Dedifferentiated amniotic fluid mesenchymal stem cell (primary cell): ENCODE measurements around the gene RNU6-1.

Experiments
- DNase-seq: peaks from one replicate; pipeline ENCODE4 v3.0.0-alpha.2; 2016; ENCODE audit errors: extremely low spot score

Gene RNU6-1

GRCh38 chr15:67820992-67821783 is 18.7 kb downstream of the RNU6-1 start:
- no peak for DNase-seq

DNA sequence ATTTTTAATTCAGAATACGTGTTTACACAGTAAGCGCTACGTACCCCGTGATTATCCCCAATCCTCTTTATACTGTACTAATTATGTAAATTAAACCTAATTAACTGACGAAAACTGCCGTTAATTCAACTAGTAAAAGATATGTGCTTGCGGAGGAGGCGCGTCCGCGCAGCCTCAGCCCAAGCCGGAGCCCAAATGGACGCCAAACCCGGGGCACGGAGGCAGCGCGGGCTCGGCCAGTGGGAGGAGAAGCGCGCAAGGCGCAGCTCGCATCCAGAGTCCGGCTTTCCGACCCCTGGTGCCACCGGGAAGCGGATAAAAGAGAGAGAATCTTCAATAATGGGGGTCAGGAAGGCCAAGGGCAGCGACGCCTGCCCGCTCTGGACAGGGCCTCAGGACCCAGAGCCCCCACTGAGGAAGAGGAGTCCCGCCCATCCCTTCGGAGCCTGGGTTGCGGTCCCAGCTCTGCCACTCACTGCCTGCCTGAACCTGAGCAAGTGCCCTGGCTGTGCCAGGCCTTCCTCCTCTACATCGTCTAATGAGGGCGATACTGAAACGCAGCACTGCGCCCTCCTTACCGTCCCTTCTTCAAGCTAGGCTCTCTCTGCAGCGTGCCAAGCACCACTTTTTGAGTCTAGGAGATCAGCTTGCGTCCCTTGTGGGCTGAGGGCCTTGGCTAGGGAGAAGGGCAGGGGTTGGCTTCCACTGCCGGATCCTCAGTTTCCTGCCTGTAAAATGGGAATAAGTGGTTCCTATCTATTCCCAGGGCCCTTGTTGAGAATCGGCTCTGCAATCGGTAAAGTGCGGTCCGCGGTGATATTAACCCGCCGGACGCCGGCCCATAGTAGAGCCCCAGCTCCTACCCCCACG is 19.5 kb downstream of the RNU6-1 start:
- DNase-seq: no peak

- no peak for DNase-seq
Measured at GRCh38 chr15:67819636-67820035, 20.2 kb downstream of the RNU6-1 start.

GRCh38 chr15:67818464-67818863 is 21.4 kb downstream of the RNU6-1 start:
- DNase-seq: no peak

- DNase-seq: no peak
Measured at GRCh38 chr15:67816668-67817067, 23.2 kb downstream of the RNU6-1 start.

GRCh38 chr15:67815036-67815592 is 24.7 kb downstream of the RNU6-1 start:
- DNase-seq: no peak

DNA sequence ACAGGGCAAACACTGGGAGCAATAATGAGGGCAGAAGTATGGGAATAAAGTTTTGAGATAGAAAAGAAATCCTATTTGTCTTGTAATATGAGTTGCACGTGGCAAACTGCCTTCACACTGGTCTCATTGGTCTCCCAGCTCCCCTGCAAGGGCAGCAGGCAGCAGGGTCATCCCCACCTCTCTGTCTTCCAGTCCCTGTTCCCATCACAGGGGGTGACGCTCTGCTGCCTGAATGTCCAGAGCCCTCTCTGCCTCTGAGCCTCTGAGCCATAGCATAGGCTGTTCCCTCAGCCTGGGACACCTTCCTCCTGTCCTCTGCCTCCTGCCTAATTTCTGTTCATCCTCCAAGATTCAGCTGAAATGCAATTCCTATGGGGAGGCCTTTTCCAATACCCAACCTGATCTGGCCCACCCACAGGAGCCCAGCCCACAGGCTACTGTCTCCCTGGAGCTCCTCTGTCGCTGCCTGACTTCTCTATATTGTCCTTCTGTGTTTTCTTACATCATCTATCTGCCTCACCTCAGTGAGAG is 26.7 kb downstream of the RNU6-1 start:
- DNase-seq: no peak

DNA sequence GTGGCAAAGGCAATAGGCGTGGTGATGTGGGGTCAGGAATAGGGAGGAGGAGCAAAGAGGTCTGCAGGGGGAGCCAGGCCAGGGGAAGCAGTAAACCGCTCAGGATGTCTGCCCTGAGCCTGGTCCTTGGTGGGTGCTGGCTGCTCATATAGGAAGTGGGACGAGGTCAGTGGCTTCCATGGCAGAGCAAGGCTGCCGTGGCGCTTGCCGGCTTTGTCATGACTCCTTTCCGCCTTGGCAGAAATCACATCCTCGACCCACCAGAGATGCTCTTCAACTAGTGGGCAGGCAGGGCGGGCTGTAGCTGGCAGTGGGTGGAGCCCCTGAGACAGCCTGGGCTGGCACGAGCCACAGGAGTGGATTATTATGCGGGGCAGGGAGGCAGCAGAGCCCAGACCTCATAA is 27.6 kb downstream of the RNU6-1 start:
- no peak for DNase-seq

DNA sequence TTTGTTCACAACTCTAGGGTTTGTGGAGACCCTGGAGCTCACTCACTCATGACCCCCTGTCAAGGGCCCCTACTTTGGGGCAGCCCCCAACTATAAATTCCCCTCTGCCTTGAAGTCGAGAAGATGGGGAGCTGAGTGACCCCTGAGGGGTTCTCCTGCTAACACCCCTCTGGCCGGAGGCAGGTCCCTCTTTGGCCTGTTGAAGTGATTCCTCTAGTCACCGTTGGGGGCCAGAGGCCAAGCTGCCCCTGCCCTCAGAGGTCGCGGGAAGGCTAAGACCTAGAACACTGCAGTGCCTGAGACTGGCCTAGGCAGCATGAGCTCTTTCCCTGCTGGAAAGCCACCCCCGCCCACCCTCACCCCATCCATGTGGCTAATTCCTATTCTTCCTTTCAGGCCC is 30.0 kb downstream of the RNU6-1 start:
- DNase-seq: no peak

DNA sequence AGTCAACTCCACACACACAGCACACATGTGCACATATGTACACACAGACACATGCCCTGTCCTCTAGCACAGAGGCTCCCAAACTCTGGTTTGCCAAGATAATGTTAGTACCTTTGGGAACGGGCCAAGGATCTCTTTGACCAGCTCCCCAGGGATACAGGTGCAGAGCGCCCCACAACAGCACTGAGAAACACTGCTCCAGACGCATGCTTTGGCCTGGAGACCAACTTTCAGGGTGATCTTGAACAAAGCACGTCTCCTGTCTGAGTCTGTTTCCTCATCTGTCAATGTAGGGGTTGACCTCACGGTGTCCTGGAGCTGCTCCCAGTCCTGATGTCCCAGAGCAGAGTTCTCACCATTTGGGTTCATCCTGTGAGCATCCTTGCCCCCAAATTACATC is 30.4 kb downstream of the RNU6-1 start:
- DNase-seq: no peak

- no peak for DNase-seq
Measured at GRCh38 chr15:67808821-67809220, 31.0 kb downstream of the RNU6-1 start.

- no peak for DNase-seq
Measured at GRCh38 chr15:67807836-67808235, 32.0 kb downstream of the RNU6-1 start.

GRCh38 chr15:67807141-67807540 is 32.7 kb downstream of the RNU6-1 start:
- no peak for DNase-seq

DNA sequence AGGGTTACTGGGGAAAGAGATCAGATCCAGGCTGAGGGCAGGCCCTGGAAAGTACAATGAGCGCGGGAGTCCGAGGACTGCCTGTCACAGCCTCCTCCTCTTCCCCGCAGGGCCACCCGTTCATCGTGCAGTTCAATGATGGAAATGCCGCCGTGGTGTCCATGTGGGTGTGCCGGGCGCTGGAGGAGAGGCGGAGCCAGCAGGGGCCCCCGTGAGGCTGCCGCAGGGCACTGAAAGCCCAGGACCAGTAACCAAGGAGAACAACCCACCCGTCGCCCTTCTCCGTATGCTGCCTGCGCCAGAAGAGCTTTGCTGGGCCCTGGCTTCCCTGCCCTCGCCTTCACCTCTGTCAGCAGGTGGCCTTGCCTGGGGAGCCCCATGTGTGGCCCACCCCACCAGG is 33.3 kb downstream of the RNU6-1 start:
- DNase-seq: no peak

DNA sequence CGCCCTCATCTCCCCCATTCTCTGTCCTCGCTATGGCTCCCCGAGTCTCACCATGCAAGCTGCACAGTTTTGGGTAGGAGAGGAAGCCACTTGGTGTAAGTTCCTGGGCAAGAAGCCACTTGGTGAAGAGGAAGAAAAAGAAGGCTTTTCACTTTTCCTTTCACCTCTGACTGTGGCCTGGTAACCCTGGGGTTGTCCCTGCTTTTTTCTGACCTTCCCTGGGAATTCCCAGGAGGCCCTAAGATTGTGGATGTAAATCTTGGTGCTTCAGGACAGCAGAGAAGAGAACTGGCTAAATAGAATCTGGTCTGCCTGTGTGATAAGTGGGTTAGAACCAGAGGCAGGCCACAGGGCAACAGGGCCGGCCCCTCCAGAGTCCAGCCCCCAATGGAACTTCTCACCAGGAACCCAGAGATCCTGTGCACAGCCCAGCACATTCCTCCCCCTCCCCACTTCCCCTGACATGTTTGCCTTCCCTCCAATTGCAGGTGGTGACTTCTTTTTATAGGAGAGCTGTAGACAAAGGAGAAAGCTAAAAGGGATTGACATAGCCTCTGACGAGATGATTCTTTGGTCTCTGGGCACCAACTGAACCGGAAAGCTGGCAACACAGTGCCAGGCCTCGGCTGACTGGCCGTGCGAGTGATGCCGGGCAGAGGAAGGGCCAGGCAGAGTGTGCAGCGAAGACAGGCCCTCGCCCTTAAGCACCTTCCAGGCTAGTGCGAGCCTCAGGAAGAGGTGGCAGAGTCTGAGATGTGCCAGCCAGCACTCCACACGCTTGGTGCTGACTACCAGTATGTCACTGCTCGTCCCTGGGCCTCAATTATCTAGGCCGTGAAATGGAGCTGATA is 34.0 kb downstream of the RNU6-1 start:
- no peak for DNase-seq

DNA sequence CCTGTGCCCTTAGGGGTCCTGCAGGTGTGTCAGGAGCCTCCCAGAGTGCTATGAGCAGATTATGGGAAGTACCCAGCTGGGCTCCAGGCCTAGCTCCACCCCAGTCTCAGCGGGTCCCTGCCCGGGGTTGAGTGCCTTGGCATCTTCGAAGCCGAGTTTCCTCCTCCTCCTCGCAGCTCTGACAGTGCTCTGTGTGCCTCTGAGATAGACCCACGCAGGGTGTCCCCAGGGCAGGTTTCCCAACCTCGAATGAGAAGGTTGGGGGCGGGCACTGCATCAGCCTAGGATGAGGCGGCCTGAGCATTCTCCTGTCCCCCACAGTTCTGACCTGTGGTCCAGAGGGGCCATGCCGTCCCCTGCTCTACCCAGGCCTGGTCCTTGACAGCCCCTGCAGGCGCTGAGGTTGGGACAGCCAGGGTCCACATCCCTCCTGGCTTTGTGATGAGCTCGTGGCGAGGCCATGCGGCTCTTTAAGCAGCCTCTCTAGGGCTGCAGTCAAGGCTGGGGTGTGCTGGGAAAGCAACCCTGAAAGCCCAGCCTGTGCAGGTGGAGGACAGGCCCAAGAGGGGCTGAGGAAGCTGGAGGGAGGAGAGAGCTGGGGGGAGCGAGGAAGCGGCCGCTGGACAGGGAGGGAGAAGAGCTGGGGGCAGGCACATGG is 34.7 kb downstream of the RNU6-1 start:
- DNase-seq: no peak

GRCh38 chr15:67803996-67804843 is 35.6 kb downstream of the RNU6-1 start:
- no peak for DNase-seq

DNA sequence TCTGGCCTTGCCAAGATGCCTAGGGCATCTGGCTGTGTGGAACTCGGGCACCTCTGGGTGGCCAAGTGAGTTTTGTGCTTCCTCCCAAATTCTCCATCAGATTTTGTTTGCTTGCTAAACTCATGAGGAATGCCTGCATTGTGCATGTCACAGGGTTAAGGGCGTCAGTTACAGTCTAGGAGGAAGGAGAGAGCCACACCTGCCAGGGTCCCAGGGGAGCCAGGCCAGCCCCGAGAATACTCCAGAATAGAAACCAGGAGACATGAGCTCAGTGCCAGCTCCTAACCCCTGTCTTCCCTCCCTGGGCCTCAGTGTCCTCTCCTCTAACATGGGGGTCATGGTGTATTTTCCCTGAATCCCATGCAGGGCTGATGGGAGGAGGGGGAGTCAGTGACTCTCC is 36.5 kb downstream of the RNU6-1 start:
- DNase-seq: no peak

- no peak for DNase-seq
Measured at GRCh38 chr15:67801926-67802914, 37.6 kb downstream of the RNU6-1 start.
